IMR-90 (cell line): ENCODE results near the gene KRT79.

Experiments used
- CEBPB ChIP-seq: IDR thresholded peaks from 2 replicates; pipeline ENCODE4 v1.6.1; 2012; ENCODE audit warnings: low read depth, low read length, improper control_type of control experiment
- FOS ChIP-seq: fragments of 150-350 bp; IDR thresholded peaks from 2 replicates; pipeline ENCODE4 v1.6.1; 2016; ENCODE audit warnings: low read depth, low read length
- MAFK ChIP-seq: IDR thresholded peaks from 2 replicates; pipeline ENCODE4 v1.6.1; 2012; ENCODE audit warnings: low read depth, low read length, improper control_type of control experiment
- MAZ ChIP-seq: IDR thresholded peaks from 2 replicates; pipeline ENCODE4 v1.6.1; 2012; ENCODE audit warnings: low read depth, mild to moderate bottlenecking, low read length, improper control_type of control experiment, moderate library complexity, borderline replicate concordance
- MXI1 ChIP-seq: IDR thresholded peaks from 2 replicates; pipeline ENCODE4 v1.6.1; 2012; ENCODE audit warnings: low read depth, mild to moderate bottlenecking, low read length, moderate library complexity, borderline replicate concordance
- POLR2A ChIP-seq: IDR thresholded peaks from 2 replicates; pipeline ENCODE4 v1.6.1; 2012; ENCODE audit warnings: mild to moderate bottlenecking, low read depth, low read length
- RCOR1 ChIP-seq: IDR thresholded peaks from 2 replicates; pipeline ENCODE4 v1.6.1; 2012; ENCODE audit warnings: mild to moderate bottlenecking, low read length, improper control_type of control experiment; ENCODE audit not compliant: insufficient replicate concordance
- RFX5 ChIP-seq: IDR thresholded peaks from 2 replicates; pipeline ENCODE4 v1.8.0; 2012; ENCODE audit warnings: low read depth, mild to moderate bottlenecking, low read length, moderate library complexity
- SMC3 ChIP-seq: fragments of 150-350 bp; IDR thresholded peaks from 2 replicates; pipeline ENCODE4 v1.6.1; 2016; ENCODE audit warnings: low read depth, mild to moderate bottlenecking, antibody characterized with exemption, low read length, moderate library complexity
- TF ChIP-seq, protein P1 (sequence below): conservative IDR thresholded peaks from 2 replicates; pipeline ENCODE4 v1.5.1; 2012; ENCODE audit warnings: mild to moderate bottlenecking, low read depth, low read length, improper control_type of control experiment
- TF ChIP-seq, protein P2 (sequence below): fragments of 150-350 bp; IDR thresholded peaks from 2 replicates; pipeline ENCODE4 v1.6.1; 2017; ENCODE audit warnings: mild to moderate bottlenecking, antibody characterized with exemption, low read length, low read depth

DNA sequence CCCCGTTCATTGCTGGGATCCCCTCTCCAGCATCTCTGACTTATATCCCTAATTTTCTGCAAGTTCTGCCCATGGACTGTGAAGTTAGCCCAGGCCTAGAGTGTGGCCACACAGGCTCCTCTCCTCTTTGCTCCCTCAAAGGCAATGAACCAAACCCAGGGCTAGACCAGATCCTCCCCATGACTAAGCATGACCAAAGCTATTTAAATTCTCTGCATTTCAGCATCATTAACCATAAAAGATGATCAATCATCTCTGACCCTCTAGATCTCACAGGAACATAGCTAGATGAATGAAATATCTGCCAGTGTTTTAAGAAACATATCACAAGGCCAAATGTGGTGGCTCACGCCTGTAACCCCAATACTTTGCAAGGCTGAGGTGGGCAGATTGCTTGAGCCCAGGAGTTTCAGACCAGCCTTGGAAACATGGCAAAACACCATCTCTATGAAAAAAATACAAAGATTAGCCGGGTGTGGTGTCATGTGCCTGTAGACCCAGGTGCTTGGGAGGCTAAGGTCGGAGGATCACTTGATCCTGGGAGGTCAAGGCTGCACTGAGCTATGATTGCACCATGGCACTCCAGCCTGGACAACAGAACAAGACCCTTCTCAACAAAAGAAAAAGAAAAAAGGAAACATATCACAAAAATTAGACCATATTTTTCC is 36.0 kb downstream of the KRT79 start:
- TF ChIP-seq, protein P1, sequence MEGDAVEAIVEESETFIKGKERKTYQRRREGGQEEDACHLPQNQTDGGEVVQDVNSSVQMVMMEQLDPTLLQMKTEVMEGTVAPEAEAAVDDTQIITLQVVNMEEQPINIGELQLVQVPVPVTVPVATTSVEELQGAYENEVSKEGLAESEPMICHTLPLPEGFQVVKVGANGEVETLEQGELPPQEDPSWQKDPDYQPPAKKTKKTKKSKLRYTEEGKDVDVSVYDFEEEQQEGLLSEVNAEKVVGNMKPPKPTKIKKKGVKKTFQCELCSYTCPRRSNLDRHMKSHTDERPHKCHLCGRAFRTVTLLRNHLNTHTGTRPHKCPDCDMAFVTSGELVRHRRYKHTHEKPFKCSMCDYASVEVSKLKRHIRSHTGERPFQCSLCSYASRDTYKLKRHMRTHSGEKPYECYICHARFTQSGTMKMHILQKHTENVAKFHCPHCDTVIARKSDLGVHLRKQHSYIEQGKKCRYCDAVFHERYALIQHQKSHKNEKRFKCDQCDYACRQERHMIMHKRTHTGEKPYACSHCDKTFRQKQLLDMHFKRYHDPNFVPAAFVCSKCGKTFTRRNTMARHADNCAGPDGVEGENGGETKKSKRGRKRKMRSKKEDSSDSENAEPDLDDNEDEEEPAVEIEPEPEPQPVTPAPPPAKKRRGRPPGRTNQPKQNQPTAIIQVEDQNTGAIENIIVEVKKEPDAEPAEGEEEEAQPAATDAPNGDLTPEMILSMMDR = no peak
- TF ChIP-seq, protein P2, sequence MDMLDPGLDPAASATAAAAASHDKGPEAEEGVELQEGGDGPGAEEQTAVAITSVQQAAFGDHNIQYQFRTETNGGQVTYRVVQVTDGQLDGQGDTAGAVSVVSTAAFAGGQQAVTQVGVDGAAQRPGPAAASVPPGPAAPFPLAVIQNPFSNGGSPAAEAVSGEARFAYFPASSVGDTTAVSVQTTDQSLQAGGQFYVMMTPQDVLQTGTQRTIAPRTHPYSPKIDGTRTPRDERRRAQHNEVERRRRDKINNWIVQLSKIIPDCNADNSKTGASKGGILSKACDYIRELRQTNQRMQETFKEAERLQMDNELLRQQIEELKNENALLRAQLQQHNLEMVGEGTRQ = no peak
- TF ChIP-seq MAZ (no peak), CEBPB (no peak), FOS (no peak), POLR2A (no peak), SMC3 (no peak), MXI1 (no peak), RCOR1 (no peak), RFX5 (no peak), MAFK (no peak)
